K562 (cell line): ENCODE measurements around the gene UBAC2. TPM values are rescaled to one million over a fixed set of nuclear protein-coding genes. Genes with fewer than 3 reads are reported as not detected.

Experiments used
- ATAC-seq: fragments of 200-7000 bp; cut with Tn5 transposase; 3 replicates; pipeline ENCODE4 v1.9.1; 2020; ENCODE audit warnings: moderate library complexity
- BruUV-seq: library from RNA; stranded (reverse); fragments of 400-500 nt; replicated peaks from 2 replicates; lab custom pipeline; 2021; lab: Mats Ljungman, UMichigan
- CTCF ChIA-PET: fragments of 300-600 bp; formaldehyde crosslinking; extraction: SDS; loops from one replicate; lab custom pipeline; 2021; ENCODE audit warnings: low intra/inter-chr PET ratio; lab: Yijun Ruan, JAX
- POLR2A ChIA-PET: fragments of 300-600, 350-650 bp; sonication (Branson Sonifier 250); formaldehyde crosslinking; extraction: SDS; loops from one replicate; lab custom pipeline; 2021; ENCODE audit warnings: antibody characterized with exemption, inconsistent platforms; lab: Yijun Ruan, JAX
- DNase-seq, 4 experiments: peaks; one replicate each; pipeline versions ENCODE4 v3.0.0 to v3.0.0-alpha.2; 2011 to 2018; ENCODE audit warnings: low spot score in 3 of 4, mixed read lengths in 3 of 4; ENCODE audit errors: extremely low read depth in 1 of 4
- FAIRE-seq: peaks from 2 replicates; lab custom pipeline; 2011; peaks lifted over from hg19 to GRCh38; lab: Jason Lieb, UNC
- H2AFZ ChIP-seq: 2 replicates; pipeline ENCODE4 v1.6.0; 2011; ENCODE audit warnings: low read depth, low read length, control low read depth, inconsistent platforms
- H3K27ac ChIP-seq: fragments of 200-600 bp; 3 replicates; pipeline ENCODE4 v1.8.0; 2011; ENCODE audit warnings: low read depth, mild to moderate bottlenecking, control low read depth, inconsistent platforms, low read length, moderate library complexity, mixed read lengths; ENCODE audit errors: extremely low read depth
- H3K27me3 ChIP-seq, 2 experiments: fragments of 300-600 bp in 1 of 2; 2 replicates in 1 of 2; 3 replicates in 1 of 2; pipeline versions ENCODE4 v1.6.0 to v1.8.0; 2011; ENCODE audit warnings: inconsistent platforms in 2 of 2, low read length in 2 of 2, mild to moderate bottlenecking in 1 of 2, mixed read lengths in 1 of 2, moderate library complexity in 1 of 2; ENCODE audit not compliant: control insufficient read depth in 2 of 2, insufficient read depth in 2 of 2
- H3K36me3 ChIP-seq: fragments of 300-600 bp; 3 replicates; pipeline ENCODE4 v1.8.0; 2011; ENCODE audit warnings: mild to moderate bottlenecking, low read length, inconsistent platforms; ENCODE audit not compliant: control insufficient read depth, insufficient read depth
- H3K4me1 ChIP-seq, 2 experiments: fragments of 200-600 bp in 1 of 2; replicated peaks in 1 of 2; 2 replicates in 1 of 2; 3 replicates in 1 of 2; pipeline versions ENCODE4 v1.5.1 to v1.8.0; 2011; ENCODE audit warnings: inconsistent platforms in 2 of 2, low read length in 2 of 2, mild to moderate bottlenecking in 1 of 2, mixed read lengths in 1 of 2, moderate library complexity in 1 of 2; ENCODE audit not compliant: control insufficient read depth in 2 of 2, insufficient read depth in 2 of 2
- H3K4me2 ChIP-seq: 2 replicates; pipeline ENCODE4 v1.6.1; 2011; ENCODE audit warnings: low read length, control low read depth, inconsistent platforms, mixed read lengths; ENCODE audit not compliant: insufficient read depth
- H3K4me3 ChIP-seq: fragments of 200-600 bp; sonication (generic), shearing (Covaris generic); 2 replicates; pipeline ENCODE4 v1.5.1; 2016; ENCODE audit warnings: control low read depth, inconsistent platforms
- H3K79me2 ChIP-seq: fragments of 200-600 bp; 3 replicates; pipeline ENCODE4 v1.8.0; 2011; ENCODE audit warnings: low read length, inconsistent platforms; ENCODE audit not compliant: control insufficient read depth, insufficient read depth
- H3K9ac ChIP-seq, 2 experiments: 2 replicates each; pipeline versions ENCODE4 v1.6.0 to v1.6.1; 2011; ENCODE audit warnings: low read depth in 2 of 2, low read length in 2 of 2, control low read depth in 1 of 2, inconsistent platforms in 1 of 2, mild to moderate bottlenecking in 1 of 2, mixed read lengths in 1 of 2; ENCODE audit not compliant: insufficient read depth in 1 of 2
- H3K9me1 ChIP-seq: one replicate; pipeline ENCODE4 v1.6.0; 2011; ENCODE audit warnings: inconsistent platforms, mild to moderate bottlenecking, low read length, moderate library complexity; ENCODE audit not compliant: control insufficient read depth, insufficient read depth
- H3K9me3 ChIP-seq: replicated peaks from 2 replicates; pipeline ENCODE4 v1.5.1; 2011; ENCODE audit warnings: low read depth, low read length, inconsistent platforms; ENCODE audit not compliant: control insufficient read depth, insufficient read depth
- H4K20me1 ChIP-seq: replicated peaks from 2 replicates; pipeline ENCODE4 v1.6.1; 2011; ENCODE audit warnings: low read length, inconsistent platforms, mixed read lengths; ENCODE audit not compliant: control insufficient read depth, insufficient read depth
- CCNT2 ChIP-seq: IDR thresholded peaks from 2 replicates; pipeline ENCODE4 v1.6.1; 2011; ENCODE audit warnings: borderline replicate concordance, low read depth, mild to moderate bottlenecking, moderate library complexity, mixed read lengths, low read length; ENCODE audit not compliant: insufficient read length; ENCODE audit errors: extremely low read depth
- GABPB1 ChIP-seq: sonication (generic); formaldehyde crosslinking; IDR thresholded peaks from 2 replicates; pipeline ENCODE4 v1.8.0; 2022; ENCODE audit warnings: mild to moderate bottlenecking, missing genetic modification reagents
- HDAC1 ChIP-seq, 2 experiments: fragments of 450-650 bp; IDR thresholded peaks; 2 replicates each; pipeline ENCODE4 v1.6.1; 2016 to 2017; ENCODE audit warnings: inconsistent platforms in 1 of 2, mild to moderate bottlenecking in 1 of 2, moderate library complexity in 1 of 2
- L3MBTL2 ChIP-seq: fragments of 450-650 bp; IDR thresholded peaks from 2 replicates; pipeline ENCODE4 v1.6.1; 2016; ENCODE audit warnings: mild to moderate bottlenecking, moderate library complexity
- RAD21 ChIP-seq, 2 experiments: fragments of 250-450 bp in 1 of 2; fragments of 450-650 bp in 1 of 2; sonication (Bioruptor Pico) in 1 of 2; formaldehyde crosslinking in 1 of 2; IDR thresholded peaks in 1 of 2; conservative IDR thresholded peaks in 1 of 2; 2 replicates each; pipeline versions ENCODE4 v1.4.0 to v1.8.0; 2020 to 2022; ENCODE audit warnings: mild to moderate bottlenecking in 2 of 2, moderate library complexity in 1 of 2
- TAF1 ChIP-seq: IDR thresholded peaks from 2 replicates; pipeline ENCODE4 v1.6.1; 2011; ENCODE audit warnings: mild to moderate bottlenecking, low read length, moderate library complexity; ENCODE audit not compliant: insufficient read depth, control insufficient read depth, severe bottlenecking; ENCODE audit errors: extremely low read depth
- ZKSCAN1 ChIP-seq: fragments of 150-350 bp; IDR thresholded peaks from 2 replicates; pipeline ENCODE4 v1.6.1; 2016; ENCODE audit warnings: low read depth, low read length
- ZNF212 ChIP-seq: fragments of 450-650 bp; formaldehyde crosslinking; IDR thresholded peaks from 2 replicates; pipeline ENCODE4 v1.4.0; 2020; ENCODE audit warnings: mild to moderate bottlenecking
- ZNF3 ChIP-seq: fragments of 250-450 bp; sonication (Bioruptor Pico); IDR thresholded peaks from 2 replicates; pipeline ENCODE4 v1.5.0; 2021; ENCODE audit warnings: mild to moderate bottlenecking, moderate library complexity
- WGBS: fragments of 100-300 bp; shearing (Covaris generic); methylation state at CpG from one replicate; pipeline ENCODE4 v1.1.6; 2016; ENCODE audit warnings: low coverage, mixed read lengths; ENCODE audit not compliant: insufficient coverage; ENCODE audit errors: missing lambda C conversion rate; 5-methylcytosine and 5-hydroxymethylcytosine counted together
- in situ Hi-C: fragments of 300-500 bp; cut with MboI; formaldehyde crosslinking; loops from 4 replicates; pipeline ENCODE4 v1.15.0; 2018; ENCODE audit warnings: inconsistent platforms, mixed read lengths
- intact Hi-C: fragments of 100-400 bp; cut with micrococcal nuclease; formaldehyde crosslinking; loops from 2 replicates; pipeline ENCODE4 v1.14.2; 2022
- polyA plus RNA-seq, 8 experiments: library from polyadenylated mRNA; depleted of rRNA in 4 of 8; stranded (reverse) in 5 of 8; unstranded in 3 of 8; fragments of >200 nt; fragmentation: Nextera tagmentation in 2 of 8; fragmentation: Illumina TruSeq in 1 of 8; extraction: Ambion mirVana in 2 of 8; extraction: Trizol in 1 of 8; gene quantifications; 2 replicates each; pipeline versions ENCODE4 v1.2.1 to v1.2.3, GENCODE V29; 2011 to 2014; ENCODE audit warnings: inconsistent platforms in 1 of 8, missing spikeins in 1 of 8
- total RNA-seq, 7 experiments: library from RNA; depleted of rRNA in 6 of 7; stranded (reverse); fragments of >200 nt in 6 of 7; fragmentation: Illumina TruSeq in 2 of 7; extraction: Trizol in 2 of 7; gene quantifications; 2 replicates each; pipeline versions ENCODE4 v1.2.1 to v1.2.3, GENCODE V29; 2011 to 2021; ENCODE audit warnings: low replicate concordance in 1 of 7
- TF ChIP-seq, protein P1 (sequence below): IDR thresholded peaks from 2 replicates; pipeline ENCODE4 v1.6.1; 2014; ENCODE audit warnings: antibody characterized with exemption

Gene UBAC2
- total and polyA plus RNA-seq, 9 of the 15 experiments (the other 6 are each of a cell fraction or from before 2014, with no cell fraction given), result 6.0 to 84.1 (median 32.3) TPM

DNA sequence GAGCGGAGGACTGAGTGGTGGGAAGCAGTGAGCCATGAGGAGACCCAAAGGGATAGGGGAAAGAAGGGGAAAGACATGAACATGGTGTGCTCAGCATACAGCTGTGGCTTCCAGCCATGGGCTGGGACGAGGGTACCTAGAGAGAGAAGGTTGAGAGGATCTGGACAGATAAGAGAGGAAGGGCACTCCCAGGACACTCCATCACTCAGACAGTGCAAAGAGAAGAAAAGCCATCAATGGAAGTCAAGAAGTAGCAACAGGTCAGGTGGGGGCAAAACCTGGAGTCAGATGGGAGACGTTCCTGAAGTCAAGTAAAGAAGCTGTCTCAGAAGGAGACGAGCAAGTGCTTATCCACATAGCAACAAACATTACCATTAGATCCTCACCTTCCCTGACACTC is 40.2 kb upstream of the UBAC2 start:
- no TSS peak for BruUV-seq
- H3K79me2 ChIP-seq, result no peaks in the 10 kb centered on the region
- H3K27ac ChIP-seq, result no peak overlapping the region
- H3K4me2 ChIP-seq, result no peak overlapping the region
- H3K9me3 ChIP-seq, result no peaks in the 10 kb centered on the region
- FAIRE-seq, result no peak
- no peak for ATAC-seq
- no peaks in the 10 kb centered on the region for H3K36me3 ChIP-seq
- no peaks in the 10 kb centered on the region for H3K27me3 ChIP-seq
- no peaks in the 10 kb centered on the region for H3K4me1 ChIP-seq
- intact Hi-C loops (no loop called here), in situ Hi-C loops (no loop called here)
- no peak for TF ChIP-seq CCNT2
- TF ChIP-seq TAF1, result no peak
- no peak for TF ChIP-seq L3MBTL2
- no peak for TF ChIP-seq GABPB1 (CRISPR knock-in tag)
- no peak for TF ChIP-seq ZNF3 (CRISPR knock-in tag)
- TF ChIP-seq ZNF212 (CRISPR knock-in tag), result no peak
- TF ChIP-seq HDAC1 (IDR thresholded peaks at IDR 0.05), result no peak
- TF ChIP-seq, protein P1, sequence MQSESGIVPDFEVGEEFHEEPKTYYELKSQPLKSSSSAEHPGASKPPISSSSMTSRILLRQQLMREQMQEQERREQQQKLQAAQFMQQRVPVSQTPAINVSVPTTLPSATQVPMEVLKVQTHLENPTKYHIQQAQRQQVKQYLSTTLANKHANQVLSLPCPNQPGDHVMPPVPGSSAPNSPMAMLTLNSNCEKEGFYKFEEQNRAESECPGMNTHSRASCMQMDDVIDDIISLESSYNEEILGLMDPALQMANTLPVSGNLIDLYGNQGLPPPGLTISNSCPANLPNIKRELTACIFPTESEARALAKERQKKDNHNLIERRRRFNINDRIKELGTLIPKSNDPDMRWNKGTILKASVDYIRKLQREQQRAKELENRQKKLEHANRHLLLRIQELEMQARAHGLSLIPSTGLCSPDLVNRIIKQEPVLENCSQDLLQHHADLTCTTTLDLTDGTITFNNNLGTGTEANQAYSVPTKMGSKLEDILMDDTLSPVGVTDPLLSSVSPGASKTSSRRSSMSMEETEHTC, result no peak
- no peak for TF ChIP-seq RAD21 (CRISPR knock-in tag; conservative IDR thresholded peaks at IDR 0.05 in 1 of 2, IDR thresholded peaks at IDR 0.05 in 1 of 2)
- TF ChIP-seq ZKSCAN1, result no peak
- no peaks in the 10 kb centered on the region for H4K20me1 ChIP-seq
- DNase-seq, result no peak
- no peak overlapping the region for H3K4me3 ChIP-seq
- H3K9ac ChIP-seq, result no peak overlapping the region
- 35% methylated on average over 4 of the region's 4 CpGs for WGBS
- POLR2A ChIA-PET, result no interaction called here
- H2AFZ ChIP-seq, result no peak overlapping the region
- H3K9me1 ChIP-seq, result no peaks in the 10 kb centered on the region
- CTCF ChIA-PET, result no interaction called here
